Astrocyte (in vitro differentiated cells and primary cell): ENCODE data around the gene STIM1. TPM values are rescaled to one million over a fixed set of nuclear protein-coding genes. Genes with fewer than 3 reads are reported as not detected.
A peak's percentile ranks its signal among the peaks of the same experiment; 100 is the strongest.

Experiments used
- DNase-seq: peaks from one replicate; pipeline ENCODE4 v3.0.0-alpha.2; 2010; ENCODE audit warnings: low read depth
- FAIRE-seq: peaks from 2 replicates; lab custom pipeline; 2011; peaks lifted over from hg19 to GRCh38; lab: Jason Lieb, UNC
- H2AFZ ChIP-seq: 2 replicates; pipeline ENCODE4 v1.6.0; 2012; ENCODE audit warnings: low read depth, low read length, inconsistent platforms
- H3K27ac ChIP-seq: 2 replicates; pipeline ENCODE4 v1.5.1; 2011; ENCODE audit warnings: low read depth, low read length, inconsistent platforms
- H3K27me3 ChIP-seq: 2 replicates; pipeline ENCODE4 v1.6.0; 2011; ENCODE audit warnings: low read length, inconsistent platforms; ENCODE audit not compliant: insufficient read depth
- H3K36me3 ChIP-seq: 2 replicates; pipeline ENCODE4 v1.5.1; 2011; ENCODE audit warnings: low read length, inconsistent platforms; ENCODE audit not compliant: insufficient read depth
- H3K4me1 ChIP-seq: 2 replicates; pipeline ENCODE4 v1.5.1; 2011; ENCODE audit warnings: low read length, inconsistent platforms; ENCODE audit not compliant: insufficient read depth
- H3K4me2 ChIP-seq: 2 replicates; pipeline ENCODE4 v1.6.0; 2012; ENCODE audit warnings: low read length, inconsistent platforms
- H3K4me3 ChIP-seq: 2 replicates; pipeline ENCODE4 v1.5.1; 2011; ENCODE audit warnings: low read depth, mild to moderate bottlenecking, low read length, inconsistent platforms; ENCODE audit not compliant: insufficient read depth
- H3K79me2 ChIP-seq: 2 replicates; pipeline ENCODE4 v1.6.0; 2012; ENCODE audit warnings: mild to moderate bottlenecking, low read length, inconsistent platforms; ENCODE audit not compliant: insufficient read depth
- H3K9ac ChIP-seq: 2 replicates; pipeline ENCODE4 v1.6.0; 2012; ENCODE audit warnings: mild to moderate bottlenecking, low read length, inconsistent platforms
- H3K9me3 ChIP-seq: 2 replicates; pipeline ENCODE4 v1.5.1; 2012; ENCODE audit warnings: low read depth, mild to moderate bottlenecking, low read length, inconsistent platforms; ENCODE audit not compliant: insufficient read depth
- H4K20me1 ChIP-seq: 2 replicates; pipeline ENCODE4 v1.6.0; 2012; ENCODE audit warnings: low read length, inconsistent platforms; ENCODE audit not compliant: insufficient read depth
- H3K27ac Mint-ChIP-seq: one replicate; pipeline ENCODE4 v1.8.0; 2021; ENCODE audit warnings: mild to moderate bottlenecking, mixed read lengths; ENCODE audit not compliant: unreplicated experiment
- H3K27me3 Mint-ChIP-seq: one replicate; pipeline ENCODE4 v1.8.0; 2021; ENCODE audit warnings: low read depth, mixed read lengths; ENCODE audit not compliant: unreplicated experiment
- H3K36me3 Mint-ChIP-seq: one replicate; pipeline ENCODE4 v1.8.0; 2021; ENCODE audit warnings: low read depth, mixed read lengths; ENCODE audit not compliant: unreplicated experiment
- H3K4me1 Mint-ChIP-seq: one replicate; pipeline ENCODE4 v1.8.0; 2021; ENCODE audit warnings: low read depth, mixed read lengths; ENCODE audit not compliant: unreplicated experiment
- H3K4me3 Mint-ChIP-seq: one replicate; pipeline ENCODE4 v1.8.0; 2021; ENCODE audit warnings: mild to moderate bottlenecking, moderate library complexity, mixed read lengths; ENCODE audit not compliant: unreplicated experiment
- H3K9me3 Mint-ChIP-seq: one replicate; pipeline ENCODE4 v1.8.0; 2021; ENCODE audit warnings: mild to moderate bottlenecking, mixed read lengths; ENCODE audit not compliant: unreplicated experiment
- EZH2 ChIP-seq: IDR thresholded peaks from 2 replicates; pipeline ENCODE4 v1.6.1; 2012; ENCODE audit warnings: mild to moderate bottlenecking, low read length, inconsistent platforms; ENCODE audit not compliant: insufficient read depth
- total RNA-seq: library from RNA; stranded (reverse); gene quantifications from 2 replicates; pipeline ENCODE4 v1.2.1, GENCODE V29; 2021
- TF ChIP-seq, protein P1 (sequence below): IDR thresholded peaks from 2 replicates; pipeline ENCODE4 v1.5.1; 2011; ENCODE audit warnings: low read depth, mild to moderate bottlenecking, inconsistent platforms, low read length, moderate library complexity; ENCODE audit not compliant: insufficient read depth

STIM1 gene
- total RNA-seq, 1 donor from 2014 or later: 42.9 TPM

GRCh38 chr11:3959015-3959902 is 103.8 kb downstream of the STIM1 start:
- Histone ChIP-seq H3K4me3 (no peak overlapping the region), H3K9ac (no peak overlapping the region), H3K79me2 (no peaks in the 10 kb centered on the region), H4K20me1 (no peaks in the 10 kb centered on the region), H2AFZ (no peak overlapping the region), H3K4me1 (no peaks in the 10 kb centered on the region), H3K4me2 (peak overlapping the region; percentile 37), H3K27me3 (no peaks in the 10 kb centered on the region), H3K36me3 (no peaks in the 10 kb centered on the region), H3K27ac (peak overlapping the region; percentile 47), H3K9me3 (no peaks in the 10 kb centered on the region)
- H3K4me1 Mint-ChIP-seq: peaks cover 23% of the 10 kb centered on the region
- TF ChIP-seq, protein P1, sequence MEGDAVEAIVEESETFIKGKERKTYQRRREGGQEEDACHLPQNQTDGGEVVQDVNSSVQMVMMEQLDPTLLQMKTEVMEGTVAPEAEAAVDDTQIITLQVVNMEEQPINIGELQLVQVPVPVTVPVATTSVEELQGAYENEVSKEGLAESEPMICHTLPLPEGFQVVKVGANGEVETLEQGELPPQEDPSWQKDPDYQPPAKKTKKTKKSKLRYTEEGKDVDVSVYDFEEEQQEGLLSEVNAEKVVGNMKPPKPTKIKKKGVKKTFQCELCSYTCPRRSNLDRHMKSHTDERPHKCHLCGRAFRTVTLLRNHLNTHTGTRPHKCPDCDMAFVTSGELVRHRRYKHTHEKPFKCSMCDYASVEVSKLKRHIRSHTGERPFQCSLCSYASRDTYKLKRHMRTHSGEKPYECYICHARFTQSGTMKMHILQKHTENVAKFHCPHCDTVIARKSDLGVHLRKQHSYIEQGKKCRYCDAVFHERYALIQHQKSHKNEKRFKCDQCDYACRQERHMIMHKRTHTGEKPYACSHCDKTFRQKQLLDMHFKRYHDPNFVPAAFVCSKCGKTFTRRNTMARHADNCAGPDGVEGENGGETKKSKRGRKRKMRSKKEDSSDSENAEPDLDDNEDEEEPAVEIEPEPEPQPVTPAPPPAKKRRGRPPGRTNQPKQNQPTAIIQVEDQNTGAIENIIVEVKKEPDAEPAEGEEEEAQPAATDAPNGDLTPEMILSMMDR: peak; percentile 19
- no peak for TF ChIP-seq EZH2
- DNase-seq (peak; percentile 70), FAIRE-seq (peak; percentile 68)
- H3K27ac Mint-ChIP-seq: peak overlapping the region; percentile 9
- H3K36me3 Mint-ChIP-seq: no peaks in the 10 kb centered on the region
- H3K27me3 Mint-ChIP-seq: no peaks in the 10 kb centered on the region
- H3K4me3 Mint-ChIP-seq: no peak overlapping the region
- no peaks in the 10 kb centered on the region for H3K9me3 Mint-ChIP-seq

GRCh38 chr11:3959903-3960265 is 104.4 kb downstream of the STIM1 start:
- Histone ChIP-seq H3K4me3 (no peak overlapping the region), H3K27me3 (no peaks in the 10 kb centered on the region), H3K27ac (no peak overlapping the region), H3K36me3 (no peaks in the 10 kb centered on the region), H3K79me2 (no peaks in the 10 kb centered on the region), H3K4me2 (no peak overlapping the region), H4K20me1 (no peaks in the 10 kb centered on the region), H3K4me1 (no peaks in the 10 kb centered on the region), H3K9ac (no peak overlapping the region), H3K9me3 (no peaks in the 10 kb centered on the region), H2AFZ (no peak overlapping the region)
- Mint-ChIP-seq H3K4me3 (no peak overlapping the region), H3K36me3 (no peaks in the 10 kb centered on the region), H3K9me3 (no peaks in the 10 kb centered on the region), H3K27me3 (no peaks in the 10 kb centered on the region), H3K4me1 (peaks cover 20% of the 10 kb centered on the region), H3K27ac (no peak overlapping the region)
- no peak for FAIRE-seq
- DNase-seq: no peak
- no peak for TF ChIP-seq EZH2
- TF ChIP-seq, protein P1: no peak

DNA sequence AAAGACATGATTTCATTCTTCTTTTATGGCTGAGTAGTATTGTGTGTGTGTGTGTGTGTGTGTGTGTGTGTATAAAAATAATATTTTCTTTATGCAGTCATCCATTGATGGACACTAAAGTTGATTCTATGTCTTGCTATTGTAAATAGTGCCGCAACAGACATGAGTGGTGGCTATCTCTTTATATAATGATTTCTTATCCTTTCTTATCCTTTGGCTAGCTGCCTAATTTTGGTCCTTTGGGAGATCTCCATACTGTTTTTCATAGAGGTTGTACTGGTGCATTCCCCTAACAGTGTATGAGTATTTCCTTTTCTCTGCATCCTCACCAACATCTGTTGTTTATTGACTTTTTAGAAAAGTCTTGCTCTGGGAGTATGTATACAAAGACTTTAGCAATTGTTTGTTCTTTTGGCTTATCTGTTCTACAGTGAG is 107.0 kb downstream of the STIM1 start:
- Histone ChIP-seq H3K4me2 (no peak overlapping the region), H3K4me3 (no peak overlapping the region), H3K79me2 (no peaks in the 10 kb centered on the region), H3K4me1 (no peaks in the 10 kb centered on the region), H3K27me3 (no peaks in the 10 kb centered on the region), H3K9ac (no peak overlapping the region), H4K20me1 (no peaks in the 10 kb centered on the region), H3K9me3 (no peaks in the 10 kb centered on the region), H2AFZ (no peak overlapping the region), H3K27ac (no peak overlapping the region), H3K36me3 (no peaks in the 10 kb centered on the region)
- no peaks in the 10 kb centered on the region for H3K9me3 Mint-ChIP-seq
- peaks cover 20% of the 10 kb centered on the region for H3K4me1 Mint-ChIP-seq
- no peak for FAIRE-seq
- no peak for DNase-seq
- no peaks in the 10 kb centered on the region for H3K27me3 Mint-ChIP-seq
- H3K4me3 Mint-ChIP-seq: no peak overlapping the region
- no peaks in the 10 kb centered on the region for H3K36me3 Mint-ChIP-seq
- H3K27ac Mint-ChIP-seq: no peak overlapping the region
- no peak for TF ChIP-seq EZH2
- TF ChIP-seq, protein P1: no peak
